GM19452 (cell line): ENCODE results near the gene TMEM72.

Experiments used
- ATAC-seq: cut with Tn5 transposase; IDR thresholded peaks from one replicate; pipeline ENCODE4 v1.9.1; 2021; ENCODE audit not compliant: unreplicated experiment

TMEM72 gene

GRCh38 chr10:44965651-44966097 is 54.5 kb downstream of the TMEM72 start:
- peak; percentile 40 for ATAC-seq

DNA sequence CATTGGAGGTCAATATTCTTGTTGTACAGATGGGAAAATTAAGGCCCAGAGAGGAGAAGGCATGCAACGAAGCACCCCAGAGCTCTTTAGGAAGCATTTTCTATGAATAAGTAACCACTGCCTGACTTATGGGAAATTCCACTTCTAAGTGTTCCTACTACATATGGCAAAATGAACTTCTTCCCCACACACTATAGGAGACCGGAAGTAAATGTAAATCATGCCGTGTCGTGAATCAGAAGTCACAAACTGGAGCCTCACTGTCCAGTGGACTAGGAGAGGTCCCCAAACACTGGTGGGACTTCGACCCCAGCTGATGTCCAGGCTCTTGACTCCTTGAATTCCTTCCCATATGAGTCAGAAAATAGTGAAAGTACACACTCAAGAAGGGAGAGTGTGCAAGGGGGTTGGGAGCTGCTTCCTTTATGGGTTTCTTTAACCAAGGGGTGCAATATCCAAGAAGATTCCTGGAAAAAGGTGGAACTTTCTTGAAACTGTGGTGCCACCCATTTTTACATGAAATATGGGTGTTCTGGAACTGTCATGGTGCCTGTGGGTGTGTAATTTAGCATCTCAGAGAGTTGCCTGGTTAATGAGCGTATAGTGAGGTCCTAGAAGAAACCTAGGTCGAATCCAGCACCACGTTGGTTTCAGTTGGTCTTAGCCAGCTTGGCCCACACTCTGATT is 55.1 kb downstream of the TMEM72 start:
- ATAC-seq: peak; percentile 42

GRCh38 chr10:44966816-44967509 is 55.8 kb downstream of the TMEM72 start:
- ATAC-seq: no peak

GRCh38 chr10:44967616-44968015 is 56.5 kb downstream of the TMEM72 start:
- ATAC-seq: no peak

DNA sequence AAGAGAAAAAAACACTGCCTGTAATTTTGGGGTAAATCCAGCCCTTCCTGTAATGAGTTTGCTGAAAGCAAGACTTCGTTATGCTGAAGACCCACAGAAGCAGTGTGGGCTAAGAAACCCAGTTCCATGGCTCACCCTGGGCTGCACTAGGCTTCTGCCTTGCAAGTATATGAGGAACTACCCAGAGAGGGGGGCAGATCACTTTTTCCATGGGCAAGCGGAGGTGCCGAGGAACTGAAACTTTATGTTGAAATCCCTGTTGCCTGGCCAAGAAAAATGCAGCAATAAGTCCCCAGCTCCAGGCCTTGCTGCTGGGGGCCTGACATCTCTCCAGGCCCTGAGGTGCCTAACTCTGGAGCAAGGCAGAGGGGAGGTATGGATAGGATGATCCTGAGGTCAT is 57.0 kb downstream of the TMEM72 start:
- ATAC-seq: no peak

- no peak for ATAC-seq
Observed at GRCh38 chr10:44968500-44969400, 57.6 kb downstream of the TMEM72 start.

DNA sequence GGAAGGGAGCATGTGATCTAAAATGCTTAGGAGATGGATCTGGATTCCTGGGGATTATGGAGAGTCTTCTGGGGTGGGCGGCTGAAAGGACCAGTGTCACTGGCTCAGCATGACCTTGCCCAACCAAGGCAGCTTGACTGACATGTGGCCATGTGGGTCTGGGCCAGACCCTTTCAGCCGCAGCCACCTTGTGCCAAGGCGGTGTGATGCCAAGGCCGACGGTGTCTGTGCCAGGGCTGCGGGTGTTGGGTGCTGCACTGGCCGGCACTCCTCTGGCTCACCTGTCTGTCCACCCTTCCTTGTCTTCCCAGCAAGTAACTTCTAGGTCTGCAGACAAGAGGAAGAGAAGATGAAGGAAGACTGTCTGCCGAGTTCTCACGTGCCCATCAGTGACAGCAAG is 58.7 kb downstream of the TMEM72 start:
- no peak for ATAC-seq

- no peak for ATAC-seq
Observed at GRCh38 chr10:44970812-44971395, 59.8 kb downstream of the TMEM72 start.

DNA sequence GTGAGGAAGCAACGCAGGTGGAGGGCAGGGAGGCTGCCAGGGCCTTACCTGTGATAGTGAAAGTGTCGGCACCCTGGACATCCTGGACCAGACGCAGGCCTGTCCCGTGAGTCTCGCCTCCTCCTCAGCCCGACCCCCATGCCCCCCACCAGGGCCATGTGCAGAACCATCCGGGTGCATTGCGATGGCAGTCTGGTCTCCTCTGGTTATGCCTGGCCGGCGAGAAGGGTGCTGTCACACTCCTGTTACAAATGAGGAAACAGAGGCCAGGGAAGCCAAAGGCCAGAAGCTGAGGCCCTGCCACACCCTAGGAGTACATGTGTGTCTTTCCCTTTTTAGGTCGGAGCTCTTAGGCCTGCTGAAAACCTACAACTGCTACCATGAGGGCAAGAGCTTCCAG is 60.3 kb downstream of the TMEM72 start:
- ATAC-seq: no peak

- ATAC-seq: no peak
Observed at GRCh38 chr10:44971935-44972757, 61.0 kb downstream of the TMEM72 start.

DNA sequence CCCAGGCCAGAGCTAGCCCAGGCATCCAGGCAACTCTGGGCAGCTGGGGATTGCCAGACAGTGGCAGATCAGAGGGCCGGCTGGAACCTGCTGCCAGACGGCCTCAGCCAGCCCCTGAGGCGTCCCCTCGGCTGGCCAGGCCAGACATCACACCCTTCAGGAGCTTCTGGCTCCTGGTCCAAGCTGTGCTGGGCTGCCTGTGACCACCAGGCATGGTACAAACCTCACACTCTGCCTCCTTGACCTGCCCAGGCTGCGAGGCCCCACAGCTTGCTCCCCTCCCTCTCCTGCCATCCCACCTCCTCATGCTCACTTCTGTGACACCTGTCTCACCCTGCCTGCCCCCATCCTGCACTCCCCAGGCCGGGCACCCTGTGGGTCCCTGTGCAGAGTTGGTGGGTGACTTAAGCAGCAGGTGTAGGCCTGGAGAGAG is 61.8 kb downstream of the TMEM72 start:
- no peak for ATAC-seq

GRCh38 chr10:44973323-44974081 is 62.4 kb downstream of the TMEM72 start:
- ATAC-seq: no peak

DNA sequence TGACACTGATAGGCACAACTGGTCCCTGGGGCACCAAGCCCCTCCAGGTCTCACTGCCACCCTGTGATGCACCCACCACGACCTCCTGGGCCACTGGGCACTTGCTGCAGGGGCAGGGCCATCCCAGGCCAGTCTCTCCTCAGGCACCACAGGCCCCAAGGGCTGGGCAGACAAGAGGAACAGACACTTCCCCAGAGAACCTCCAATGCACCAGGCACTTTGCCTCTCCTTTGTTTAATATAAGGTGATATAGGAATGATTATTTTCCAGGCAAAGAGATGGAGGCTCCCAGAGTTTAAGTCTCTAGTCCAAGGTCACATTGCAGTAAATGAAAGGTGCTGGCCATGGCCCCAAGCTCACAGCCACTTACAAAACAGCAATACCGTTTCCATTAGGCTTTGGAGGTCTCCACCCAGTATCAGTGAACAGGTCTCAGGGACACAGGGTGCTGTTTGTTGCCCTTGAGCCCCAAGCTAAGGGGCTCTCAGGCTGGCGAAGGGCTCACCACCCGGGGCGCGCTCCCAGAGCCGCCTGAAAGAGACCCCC is 63.0 kb downstream of the TMEM72 start:
- ATAC-seq: no peak

DNA sequence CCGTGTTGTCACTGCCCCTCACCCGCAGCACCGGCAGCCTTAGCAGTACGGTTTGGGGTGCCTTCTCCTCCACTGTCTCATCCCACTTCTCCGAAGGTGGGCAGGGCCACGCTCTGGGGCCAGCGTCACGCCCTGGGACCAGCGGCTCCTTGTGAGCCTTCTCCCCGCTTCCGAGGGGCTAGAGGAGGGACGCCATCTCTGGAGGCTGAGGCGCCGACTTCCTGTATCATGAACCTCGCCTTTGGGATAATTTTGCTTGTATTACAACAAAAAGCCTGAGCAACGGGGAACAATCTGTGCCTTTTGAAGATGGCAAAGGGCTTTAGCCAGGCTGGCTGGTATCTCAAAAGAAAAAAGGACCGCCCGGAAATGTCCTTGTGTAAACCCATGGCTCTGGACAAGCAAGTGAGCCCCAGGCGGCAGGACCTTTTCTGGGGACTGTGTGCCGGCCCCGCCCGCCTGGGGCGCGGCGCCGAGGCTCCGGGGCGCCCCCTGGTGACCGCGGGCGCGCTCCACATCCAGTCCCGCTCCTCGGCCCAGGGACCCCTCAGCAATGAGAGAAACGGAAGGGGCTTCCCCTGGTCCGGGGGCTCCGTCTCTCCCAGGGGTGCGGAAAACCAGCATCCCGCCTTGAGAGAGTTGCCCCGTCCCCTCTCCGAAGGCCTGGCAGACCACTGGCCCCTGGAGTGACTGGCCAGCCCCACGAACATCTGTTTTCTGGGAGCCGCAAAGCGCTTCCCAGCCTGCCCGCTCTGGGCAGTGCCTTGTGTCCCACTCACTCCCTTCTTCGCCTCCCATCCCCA is 63.7 kb downstream of the TMEM72 start:
- ATAC-seq: peak; percentile 77

DNA sequence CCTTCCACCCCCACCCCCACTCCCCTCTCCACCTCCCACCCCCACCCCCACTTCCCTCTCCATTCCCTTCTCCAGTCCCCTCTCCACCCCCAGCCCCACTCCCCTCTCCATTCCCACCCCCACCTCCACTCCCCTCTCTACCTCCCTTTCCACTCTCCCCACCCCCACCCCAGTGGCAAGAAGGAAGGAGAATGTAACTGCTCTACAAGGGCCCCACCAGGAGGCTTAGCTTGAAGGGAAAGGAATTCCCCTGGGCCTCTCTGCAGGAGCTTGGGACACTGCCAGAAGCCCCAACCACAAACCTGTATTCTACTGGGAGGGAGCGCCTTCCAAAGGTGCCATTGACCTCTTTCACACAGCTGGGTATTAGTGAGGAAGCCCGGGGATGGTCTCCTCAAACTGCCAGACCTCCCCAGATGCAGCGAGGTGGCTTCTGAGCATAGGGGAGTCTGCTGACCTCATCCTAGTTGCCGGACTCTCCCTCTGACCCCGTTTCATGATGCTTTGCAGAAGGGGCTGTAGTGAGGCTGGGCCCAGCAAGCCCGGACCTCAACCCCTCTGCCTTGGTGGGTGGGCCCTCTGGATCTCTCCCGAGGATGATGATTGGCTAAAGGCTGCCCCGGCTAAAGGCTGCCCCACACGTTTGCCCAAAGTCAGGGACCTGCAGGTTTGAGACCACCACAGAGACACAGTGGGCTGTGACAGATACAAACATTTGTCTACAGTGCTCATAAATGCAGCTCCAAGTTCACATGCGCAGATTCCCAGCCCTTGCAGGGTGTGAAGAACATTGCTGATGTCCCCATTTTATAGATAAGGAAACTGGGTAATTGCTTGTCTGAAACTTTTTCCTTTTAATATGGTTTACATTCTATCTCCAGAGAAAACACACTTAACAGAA is 64.5 kb downstream of the TMEM72 start:
- no peak for ATAC-seq

- ATAC-seq: no peak
Observed at GRCh38 chr10:44976352-44977198, 65.4 kb downstream of the TMEM72 start.
